ENCODE results near the gene OCA2.

OCA2 gene

DNA sequence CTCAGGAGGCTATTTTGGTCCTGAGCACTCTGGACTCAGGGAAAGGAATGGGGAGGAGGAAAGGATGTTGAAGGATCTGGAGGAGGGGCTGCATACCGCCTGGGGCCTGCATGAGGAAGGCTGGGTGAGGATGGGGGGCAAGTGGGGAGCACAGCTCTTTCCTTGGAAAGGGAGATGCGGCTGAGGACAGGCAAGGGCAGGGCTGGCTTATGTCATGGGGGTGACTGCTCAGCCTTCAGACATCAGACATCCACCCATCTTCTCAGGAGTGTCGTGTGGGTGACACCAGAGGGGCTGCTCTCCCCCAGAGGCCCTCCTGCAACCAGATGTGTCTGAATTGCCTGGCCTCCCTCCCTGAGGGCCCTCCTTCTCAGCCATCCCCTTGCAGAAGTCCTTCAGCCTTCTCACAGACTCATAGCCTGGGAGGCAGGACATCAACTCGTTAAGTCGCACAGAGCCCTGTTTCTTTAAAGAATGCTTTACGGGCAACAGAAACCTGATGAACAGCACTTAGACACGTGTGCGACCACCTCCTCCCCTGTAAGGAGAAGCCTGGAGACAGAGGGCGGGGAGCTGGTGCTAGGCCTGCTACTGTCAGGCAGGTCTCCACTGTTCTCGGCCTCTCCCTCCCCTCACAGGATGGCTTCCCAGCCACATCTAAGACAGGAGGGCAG is 252.3 kb downstream of the OCA2 start:
- DNase-seq (ENCODE audit: low spot score): no peak

- no peak for DNase-seq (ENCODE audit: low spot score)
These were observed 253.4 kb downstream of the OCA2 start for GRCh38 chr15:27845535-27846369.

GRCh38 chr15:27844018-27844666 is 255.0 kb downstream of the OCA2 start:
- peak; percentile 83 for DNase-seq (ENCODE audit: low spot score)

- DNase-seq (ENCODE audit: low spot score): no peak
These were observed 256.0 kb downstream of the OCA2 start for GRCh38 chr15:27843146-27843545.

GRCh38 chr15:27842526-27842925 is 256.6 kb downstream of the OCA2 start:
- DNase-seq (ENCODE audit: low spot score): no peak

DNA sequence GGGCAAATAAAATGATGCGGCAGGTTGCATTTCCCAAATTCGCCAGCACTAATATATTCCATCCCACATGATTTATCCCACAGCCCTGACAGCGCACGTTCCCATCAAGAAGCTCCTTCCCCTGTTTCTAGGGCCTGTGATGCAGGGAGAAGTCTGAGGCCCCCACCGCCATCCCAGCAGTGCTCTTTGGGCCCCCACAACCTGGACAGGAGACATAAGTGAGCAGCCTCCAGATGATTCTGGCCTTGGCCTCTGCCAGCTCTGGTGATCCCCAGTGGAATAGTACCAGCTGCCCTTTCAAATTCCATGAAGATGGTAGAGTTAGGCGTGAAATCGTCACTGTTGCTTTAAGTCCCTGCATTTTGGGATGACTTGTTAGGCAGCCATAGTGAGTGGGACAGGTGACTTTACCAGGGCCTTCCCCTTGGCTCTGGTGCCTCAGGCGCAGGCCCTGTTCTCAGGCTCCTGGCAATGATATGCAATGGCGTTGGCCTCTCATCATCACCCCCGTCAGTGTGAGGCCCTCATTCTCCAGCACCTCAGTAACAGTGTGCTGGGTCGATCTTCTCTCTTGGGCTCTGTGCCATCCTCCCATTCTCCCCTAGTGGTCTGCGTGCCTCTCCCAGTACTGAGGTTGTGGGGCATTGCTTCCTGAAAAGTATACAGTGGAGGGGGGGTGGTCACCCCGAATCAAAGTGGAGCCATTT is 263.7 kb downstream of the OCA2 start:
- DNase-seq (ENCODE audit: low spot score): no peak

DNA sequence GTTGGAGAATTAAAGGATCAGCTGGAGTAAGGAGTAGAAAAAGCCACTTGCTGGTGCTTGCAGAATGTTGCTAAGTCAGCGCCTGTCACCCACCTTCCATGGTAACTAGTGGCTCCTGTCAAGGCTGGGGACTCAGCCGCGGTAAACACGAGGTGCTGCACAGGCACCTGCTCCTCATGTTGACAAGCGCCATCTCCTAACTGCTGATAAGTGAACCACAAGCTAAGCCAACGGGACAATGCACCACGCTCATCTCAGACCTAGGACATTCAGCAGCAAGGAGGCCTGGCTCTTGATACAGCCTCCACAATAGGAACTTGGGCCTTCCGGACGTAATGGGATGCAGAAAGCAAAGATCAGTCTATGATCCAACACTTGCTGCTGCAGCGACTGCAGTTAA is 264.4 kb downstream of the OCA2 start:
- no peak for DNase-seq (ENCODE audit: low spot score)

GRCh38 chr15:27833974-27834373 is 265.1 kb downstream of the OCA2 start:
- DNase-seq (ENCODE audit: low spot score): no peak

DNA sequence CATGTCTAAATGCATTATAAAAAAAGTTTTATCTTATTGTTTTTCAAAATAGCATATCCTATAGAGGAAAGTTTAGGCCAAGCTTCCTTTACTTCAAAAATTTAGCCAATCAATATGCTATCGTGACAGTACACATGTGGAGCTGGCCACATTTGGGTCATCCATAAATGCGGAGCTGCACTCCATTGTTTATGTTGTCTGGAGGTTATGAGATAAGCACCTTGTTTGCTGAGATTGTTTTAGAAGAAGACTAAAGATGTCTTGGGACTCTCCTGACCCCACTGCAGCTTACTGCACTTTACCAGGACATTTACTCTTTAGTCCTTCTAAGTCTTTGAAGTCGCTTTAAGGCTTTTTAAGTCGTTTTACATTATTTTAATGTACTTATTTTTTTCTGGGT is 265.9 kb downstream of the OCA2 start:
- DNase-seq (ENCODE audit: low spot score): no peak

DNA sequence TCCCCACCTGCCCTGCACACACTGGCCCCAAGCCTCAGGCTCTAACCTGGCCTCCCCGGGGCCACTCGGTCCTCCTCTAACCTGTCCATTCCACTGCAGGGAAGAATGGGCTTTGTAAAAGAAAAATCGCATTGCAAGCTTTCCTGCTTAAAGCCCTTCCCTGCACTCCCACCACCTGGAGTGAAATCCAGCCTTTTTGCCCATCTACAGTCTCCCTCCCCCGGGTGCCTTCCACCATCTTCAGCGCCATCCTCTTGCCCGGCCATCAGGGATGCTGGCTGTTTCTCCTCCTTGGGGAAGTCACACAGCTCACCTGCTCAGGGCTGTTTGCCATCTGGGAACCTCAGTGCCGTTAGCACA is 266.9 kb downstream of the OCA2 start:
- DNase-seq (ENCODE audit: low spot score): no peak

- DNase-seq (ENCODE audit: low spot score): no peak
These were observed 267.5 kb downstream of the OCA2 start for GRCh38 chr15:27831384-27832236.

GRCh38 chr15:27828746-27829145 is 270.4 kb downstream of the OCA2 start:
- no peak for DNase-seq (ENCODE audit: low spot score)

DNA sequence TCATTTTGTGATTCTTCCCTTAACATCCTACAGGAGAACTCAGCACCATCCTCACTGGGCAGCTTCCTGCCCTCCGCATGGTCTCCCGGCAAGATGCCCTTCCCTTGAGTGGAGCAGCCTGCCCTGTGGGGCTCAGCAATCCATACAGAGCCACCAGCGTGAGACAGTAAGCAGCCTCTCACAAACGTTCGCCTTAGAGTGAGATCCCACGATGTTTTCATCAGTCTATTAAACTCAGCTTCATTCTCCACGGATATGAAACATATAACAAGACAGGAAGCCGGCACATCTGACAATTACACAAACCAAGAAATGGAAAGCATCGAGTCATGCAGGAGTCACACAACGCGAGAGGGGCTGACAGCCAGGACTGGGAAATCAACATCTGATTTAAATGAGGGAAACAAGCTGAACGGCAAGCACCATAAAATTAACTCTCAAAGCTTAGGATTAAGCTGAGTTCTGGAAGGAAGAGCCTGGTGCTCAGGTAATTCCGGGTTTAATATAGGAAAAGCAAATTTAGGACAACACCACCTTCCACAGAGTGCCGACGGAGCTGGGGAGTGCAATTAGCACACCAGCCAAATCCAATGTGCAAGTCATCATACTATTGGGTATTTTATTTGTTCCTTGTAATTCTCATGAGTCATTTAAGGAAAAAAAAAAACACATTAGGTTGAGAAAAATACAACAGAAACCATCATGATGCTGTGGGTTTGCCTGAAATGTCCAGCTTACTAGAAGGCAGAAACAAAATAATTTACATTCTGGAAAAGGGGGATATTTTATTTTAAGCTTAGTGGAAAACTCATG is 272.0 kb downstream of the OCA2 start:
- peak; percentile 46 for DNase-seq (ENCODE audit: low spot score)

GRCh38 chr15:27826411-27826810 is 272.7 kb downstream of the OCA2 start:
- no peak for DNase-seq (ENCODE audit: low spot score)

DNA sequence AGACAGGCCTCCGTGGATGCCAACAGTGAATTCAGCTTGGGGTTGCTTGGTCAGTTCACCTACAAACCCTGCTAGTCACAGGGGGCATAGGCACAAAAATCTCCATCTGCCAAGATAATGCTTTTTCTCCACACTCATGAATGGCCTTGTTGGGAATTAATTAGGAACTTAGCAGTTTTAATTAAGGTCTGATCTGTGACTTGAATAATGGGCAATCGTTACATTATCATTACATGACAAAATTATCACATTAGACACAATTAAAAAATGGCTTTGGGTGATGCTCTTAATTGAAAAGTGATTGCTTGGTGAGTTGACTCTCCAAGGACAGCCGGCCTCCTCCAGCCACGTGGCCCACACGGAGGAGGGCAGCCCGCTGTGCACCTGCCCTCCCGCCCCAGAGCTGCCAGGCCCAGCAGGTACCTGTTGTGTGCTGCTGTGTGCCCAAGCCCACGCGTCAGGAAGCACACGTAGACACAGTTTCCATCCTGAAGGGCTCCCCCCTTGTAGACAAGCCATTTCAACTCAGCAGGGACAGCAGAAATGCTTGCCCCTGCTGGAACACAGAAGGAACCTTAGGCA is 274.2 kb downstream of the OCA2 start:
- no peak for DNase-seq (ENCODE audit: low spot score)

DNA sequence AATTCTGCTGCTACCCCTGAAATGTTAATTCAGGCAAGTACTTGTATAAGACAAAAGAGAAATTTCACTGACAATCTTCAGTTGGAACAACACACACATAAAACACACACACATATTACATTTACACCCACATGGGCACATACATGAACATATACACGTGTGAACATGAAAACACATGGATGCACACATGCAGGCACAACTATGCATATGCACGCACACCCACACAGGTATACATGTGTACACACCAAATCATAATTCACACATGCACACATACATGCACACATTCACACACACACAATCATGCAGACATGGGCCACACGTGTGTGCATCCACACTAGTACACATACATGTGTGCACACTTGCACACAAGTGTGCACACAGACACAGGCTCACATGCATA is 277.8 kb downstream of the OCA2 start:
- DNase-seq (ENCODE audit: low spot score): no peak

GRCh38 chr15:27820722-27821121 is 278.4 kb downstream of the OCA2 start:
- no peak for DNase-seq (ENCODE audit: low spot score)

DNA sequence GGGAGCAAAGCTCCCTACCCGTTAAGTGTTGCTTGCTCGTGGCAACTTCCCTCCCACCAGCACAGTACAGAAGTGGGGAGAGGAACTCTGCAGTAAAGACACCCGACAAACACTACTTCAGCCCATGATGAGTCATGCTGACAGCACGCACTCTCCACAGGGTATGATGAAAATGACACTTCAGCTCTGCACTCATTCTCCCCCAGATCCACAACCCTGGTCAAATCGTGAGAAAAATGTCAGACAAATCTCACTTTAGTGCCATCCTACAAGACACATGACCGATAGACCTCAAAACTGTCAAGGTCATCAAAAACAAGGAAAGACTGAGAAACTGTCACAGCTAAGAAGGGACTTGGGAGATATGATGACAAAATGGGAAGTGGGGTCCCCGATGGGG is 278.9 kb downstream of the OCA2 start:
- DNase-seq (ENCODE audit: low spot score): no peak

DNA sequence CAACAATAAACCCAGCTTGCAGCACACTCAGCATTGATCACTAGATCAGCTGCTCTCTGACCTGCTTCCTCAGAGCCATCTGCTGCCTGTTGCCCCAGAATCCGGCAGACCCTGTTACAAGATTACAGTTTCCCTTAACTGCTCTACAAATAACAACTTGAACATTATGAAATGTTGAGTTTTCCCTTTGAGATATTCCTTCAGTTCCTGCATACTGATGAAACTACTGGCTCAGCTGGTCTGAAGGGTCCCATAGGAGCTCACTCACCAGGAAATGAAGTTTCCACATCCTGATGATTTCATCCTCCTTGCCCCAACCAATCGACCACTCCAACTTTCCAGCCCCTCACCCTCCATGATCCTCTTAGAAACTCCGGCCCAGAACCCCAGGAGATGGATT is 281.9 kb downstream of the OCA2 start:
- DNase-seq (ENCODE audit: low spot score): no peak

GRCh38 chr15:27816790-27817189 is 282.3 kb downstream of the OCA2 start:
- DNase-seq (ENCODE audit: low spot score): no peak
